GM19397 (cell line): ENCODE results near the gene TMF1.

Source experiments
- ATAC-seq: cut with Tn5 transposase; IDR thresholded peaks from one replicate; pipeline ENCODE4 v1.9.1; 2021; ENCODE audit warnings: mild to moderate bottlenecking, moderate library complexity; ENCODE audit not compliant: unreplicated experiment

TMF1 gene

DNA sequence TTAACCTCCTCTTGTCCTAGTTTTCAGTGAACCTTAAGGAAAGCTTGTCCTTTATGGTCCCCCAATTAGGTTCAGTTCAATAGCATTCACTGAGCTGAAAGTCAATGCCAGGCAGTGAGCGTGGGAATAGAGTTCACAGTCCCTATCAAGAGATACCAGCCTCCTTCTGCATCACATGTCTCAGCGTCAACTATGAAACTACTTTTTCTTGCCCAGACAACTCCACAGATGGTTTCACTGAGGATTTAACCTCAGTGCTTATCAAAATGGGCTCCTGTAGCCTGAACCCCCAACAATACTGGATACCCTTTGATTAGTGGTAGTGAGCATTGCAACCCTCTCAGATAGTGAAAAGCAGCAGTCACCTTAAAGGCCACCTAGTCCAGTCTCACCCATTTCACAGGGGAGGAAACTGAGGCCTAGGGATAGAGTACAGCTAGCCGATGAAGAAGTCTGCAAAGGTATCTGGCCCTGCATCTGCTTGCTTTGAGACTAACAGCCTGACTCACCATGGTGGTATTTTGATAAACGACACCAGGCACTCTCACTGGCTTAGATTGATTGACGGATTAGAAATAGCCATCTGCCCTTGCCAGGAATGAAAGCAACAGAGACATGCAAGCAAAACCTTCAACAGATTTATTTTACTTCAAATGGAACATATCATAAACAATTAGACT lies 29.6 kb upstream of the TMF1 start:
- no peak for ATAC-seq

DNA sequence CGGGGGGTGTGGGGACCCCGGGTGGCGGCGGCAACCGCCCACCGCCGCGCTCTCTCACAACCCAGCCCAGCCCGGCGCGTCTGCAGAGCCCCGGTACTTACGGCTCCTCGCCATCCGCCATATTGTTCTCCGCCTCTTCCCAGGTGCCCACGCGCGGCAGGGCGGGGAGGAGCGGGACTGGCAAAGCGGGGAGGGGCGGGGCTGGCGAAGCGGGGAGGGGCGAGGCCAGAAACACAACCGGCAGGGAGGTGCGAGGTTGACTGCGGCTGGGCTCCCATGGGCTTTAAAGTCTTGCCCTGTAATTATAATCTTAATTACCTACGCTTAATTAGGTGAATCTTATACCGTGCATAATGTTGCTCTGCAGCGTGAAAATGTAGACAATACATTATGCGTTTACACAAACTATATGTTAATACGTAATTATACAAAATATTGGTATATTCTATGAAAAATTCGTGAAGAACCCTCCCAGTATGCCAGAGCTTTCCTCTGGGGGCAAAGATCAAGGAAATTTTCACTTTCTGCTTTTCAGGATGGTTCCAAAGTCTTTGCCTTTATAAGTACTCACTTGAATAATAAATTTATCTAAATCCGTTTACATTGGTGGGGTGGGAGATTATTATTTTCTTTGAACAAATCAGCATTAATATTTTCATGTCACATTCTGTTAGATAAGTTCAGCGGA lies 28.2 kb upstream of the TMF1 start, which contains the start of gene UBA3:
UBA3 (minus strand) TSS at position 133 of the 688 bp plus-strand sequence; CDS start at position 121, 12 bp downstream.
- peak; percentile 57 for ATAC-seq

DNA sequence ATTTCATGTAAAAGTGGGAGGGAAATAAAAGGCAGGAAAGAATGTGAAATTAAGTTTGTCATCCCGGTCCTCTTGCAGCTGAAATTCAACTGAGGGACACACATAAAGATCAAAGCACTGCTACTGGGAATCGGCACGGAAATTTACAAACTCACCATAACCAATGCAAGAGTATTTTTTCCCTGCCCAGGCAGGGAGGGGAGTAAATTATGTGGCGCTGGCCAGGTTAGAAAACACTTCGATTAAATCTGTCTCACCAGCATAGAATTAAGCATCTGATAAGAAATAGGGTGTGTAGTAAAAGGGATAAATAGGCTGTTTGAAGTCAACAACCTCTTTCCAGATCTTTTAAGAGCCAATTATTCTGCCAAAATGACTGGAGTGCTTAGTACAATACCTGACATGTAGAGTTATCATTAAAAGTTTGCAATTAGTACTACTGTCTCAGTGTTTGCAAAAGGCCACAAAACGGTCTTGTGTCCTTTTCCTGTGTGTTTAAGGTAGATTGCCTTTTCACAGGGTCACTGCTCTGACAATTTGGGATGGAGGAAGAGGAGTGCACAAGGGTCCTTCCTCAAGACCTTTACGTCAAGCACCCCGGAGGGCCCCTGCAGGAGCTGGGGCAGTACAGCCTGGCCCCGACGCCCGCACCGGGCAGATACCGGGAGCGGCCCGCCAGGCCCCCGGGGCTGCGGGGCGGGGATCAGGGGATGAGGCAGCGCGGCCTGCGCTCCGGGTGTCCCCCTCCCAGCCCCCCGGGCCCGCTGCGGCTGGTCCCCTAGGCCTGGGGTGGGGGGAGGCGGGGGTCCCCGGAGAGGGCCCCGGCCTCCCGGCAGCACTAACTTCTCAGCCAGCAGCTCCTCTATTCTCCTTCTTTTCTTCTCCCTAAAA lies 27.4 kb upstream of the TMF1 start:
- ATAC-seq, result no peak

DNA sequence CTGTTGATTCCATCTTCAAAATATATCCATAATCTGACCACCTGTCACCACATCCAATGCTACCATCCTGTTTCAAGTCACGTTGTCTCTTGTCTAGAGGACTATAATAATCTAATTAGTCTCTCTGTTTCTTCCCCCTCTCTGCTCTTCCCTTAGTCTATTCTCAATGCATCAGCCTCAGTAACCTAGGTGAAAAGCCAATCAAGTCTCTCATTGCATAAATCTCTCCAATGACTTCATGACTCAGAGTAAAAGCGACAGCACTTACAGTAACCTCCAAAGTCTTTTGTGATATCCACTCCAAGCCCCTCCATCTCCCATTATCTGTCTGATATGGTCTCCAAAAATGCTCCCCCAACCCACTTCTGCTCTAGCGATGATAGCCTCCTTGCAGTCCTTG lies 20.8 kb upstream of the TMF1 start:
- no peak for ATAC-seq

DNA sequence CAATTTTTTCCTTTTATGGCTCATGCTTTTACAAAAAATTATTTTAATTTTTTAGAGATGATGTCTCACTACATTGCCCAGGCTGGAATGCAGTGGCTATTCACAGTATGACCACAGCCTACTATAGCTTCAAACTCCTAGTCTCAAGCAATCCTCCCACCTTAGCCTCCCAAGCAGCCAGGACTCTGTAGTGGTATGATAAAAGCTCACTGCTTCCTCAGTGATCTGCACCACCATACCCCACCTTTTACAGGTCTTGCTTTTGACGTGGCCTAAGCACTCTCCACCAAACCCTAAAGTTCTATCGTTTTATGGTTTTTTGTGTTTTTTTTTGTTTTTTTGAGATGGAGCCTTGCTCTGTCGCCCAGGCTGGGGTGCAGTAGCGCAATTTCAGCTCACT lies 14.0 kb upstream of the TMF1 start:
- ATAC-seq, result no peak

DNA sequence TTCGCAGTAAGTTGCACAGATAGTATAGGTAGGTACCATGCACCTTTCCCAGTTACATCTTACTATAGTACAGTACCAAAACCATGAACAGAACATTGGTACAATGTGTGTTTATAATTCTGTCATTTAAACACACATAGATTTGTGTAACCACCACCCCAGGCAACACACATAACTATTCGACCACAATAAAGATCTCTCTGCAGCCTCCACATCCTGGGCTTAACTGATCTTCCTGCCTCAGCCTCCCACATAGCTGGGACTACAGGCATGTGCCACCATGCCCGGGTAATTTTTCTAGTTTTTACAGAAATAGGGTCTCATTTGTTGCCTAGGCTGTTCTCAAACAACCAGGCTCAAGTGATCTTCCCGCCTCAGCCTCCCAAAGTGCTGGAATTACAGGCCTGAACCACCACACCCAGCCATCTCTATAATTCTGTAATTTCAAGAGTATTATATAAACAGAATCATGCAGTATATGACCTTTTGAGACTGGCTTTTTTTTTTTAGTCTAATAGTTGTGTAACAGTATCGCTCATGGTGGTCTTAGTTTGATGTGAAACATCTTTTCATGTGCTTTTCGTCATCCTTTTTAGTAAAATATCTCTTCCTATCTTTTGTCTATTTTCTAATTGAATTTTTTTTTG lies 13.3 kb upstream of the TMF1 start:
- ATAC-seq, result no peak

DNA sequence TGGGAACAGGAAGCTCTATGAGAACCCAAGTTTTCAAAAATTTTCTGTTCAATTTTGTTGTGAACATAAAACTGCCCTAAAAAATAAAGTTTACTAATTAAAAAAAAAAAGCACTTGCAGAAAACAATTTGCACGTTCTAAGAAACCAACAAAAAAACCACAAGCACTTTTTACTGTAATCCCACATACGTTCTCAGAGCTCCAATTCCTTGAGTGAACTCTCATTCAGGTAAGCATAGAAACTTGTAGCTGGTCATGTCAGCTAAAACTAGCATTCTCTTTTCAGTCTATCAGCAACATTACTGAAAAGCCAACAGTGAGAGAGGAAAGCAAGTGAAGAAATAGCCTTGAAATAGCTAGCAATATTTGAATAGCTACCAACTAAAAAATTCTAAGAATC lies 11.5 kb upstream of the TMF1 start:
- ATAC-seq, result no peak

DNA sequence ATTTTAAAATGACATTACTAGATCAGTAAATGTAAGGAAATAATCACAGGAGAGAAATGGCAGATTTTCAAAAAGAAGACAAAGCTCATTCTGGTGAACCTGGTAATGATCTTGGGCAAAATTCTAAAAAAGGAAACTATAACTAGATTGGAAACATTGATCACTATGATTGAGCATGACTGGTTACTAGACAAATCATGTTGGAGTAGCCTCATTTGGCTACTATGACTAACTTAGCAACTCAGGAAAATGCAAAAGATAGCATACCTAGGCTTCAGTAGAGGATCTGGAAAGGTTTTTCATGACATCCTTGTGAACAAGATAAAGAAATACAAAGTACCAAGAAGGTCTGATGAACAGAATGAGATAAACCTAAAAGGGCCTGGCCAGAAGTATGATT lies 7.6 kb upstream of the TMF1 start:
- ATAC-seq, result no peak

DNA sequence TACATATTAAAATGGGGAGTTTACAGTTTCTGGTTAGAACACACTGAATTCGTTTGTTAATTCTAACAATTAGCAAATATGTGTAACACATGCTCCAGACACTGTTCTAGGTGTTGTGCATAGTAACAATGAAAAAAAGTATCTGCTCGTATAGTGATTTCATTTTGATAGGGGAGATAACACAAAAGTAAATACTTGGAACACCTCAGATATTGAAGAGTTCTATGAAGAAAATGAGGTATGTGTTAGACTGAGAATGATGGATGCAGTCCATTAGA lies 6.8 kb upstream of the TMF1 start:
- no peak for ATAC-seq

DNA sequence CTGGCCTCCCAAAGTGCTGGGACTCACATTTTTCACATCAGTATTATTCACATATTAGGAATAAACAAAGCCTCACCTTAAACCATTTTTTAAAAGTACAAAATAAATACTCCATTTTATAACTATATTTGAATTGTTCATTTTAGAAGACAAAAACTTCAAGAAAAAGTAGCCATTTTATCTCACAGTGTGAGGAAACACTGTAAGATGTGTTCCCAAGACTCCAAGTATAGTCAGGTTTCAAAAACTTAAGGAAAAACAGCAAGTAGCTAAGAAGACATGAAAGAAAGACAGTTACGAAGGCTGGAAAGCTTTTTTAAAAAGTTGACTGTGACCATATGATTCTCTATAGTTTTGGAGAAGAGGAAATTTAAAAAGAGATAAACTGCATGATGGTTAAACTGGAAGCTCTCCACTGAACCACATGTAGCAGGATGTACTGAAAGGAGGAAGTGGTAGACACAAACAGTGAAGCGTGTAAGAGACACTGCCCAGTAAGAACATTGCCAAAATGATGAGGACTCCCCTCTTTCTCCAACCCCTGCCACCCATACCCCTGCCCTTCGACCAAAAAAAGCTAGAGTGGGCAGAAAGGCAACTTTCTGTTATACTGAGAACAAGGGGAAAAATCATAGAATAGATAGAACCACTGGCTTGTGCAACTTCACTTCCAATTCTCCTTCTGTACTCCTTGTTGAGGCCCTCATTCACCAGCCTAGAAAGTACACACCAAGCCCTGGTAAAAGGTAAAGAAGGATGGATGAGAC lies 6.2 kb upstream of the TMF1 start:
- ATAC-seq, result peak; percentile 97

DNA sequence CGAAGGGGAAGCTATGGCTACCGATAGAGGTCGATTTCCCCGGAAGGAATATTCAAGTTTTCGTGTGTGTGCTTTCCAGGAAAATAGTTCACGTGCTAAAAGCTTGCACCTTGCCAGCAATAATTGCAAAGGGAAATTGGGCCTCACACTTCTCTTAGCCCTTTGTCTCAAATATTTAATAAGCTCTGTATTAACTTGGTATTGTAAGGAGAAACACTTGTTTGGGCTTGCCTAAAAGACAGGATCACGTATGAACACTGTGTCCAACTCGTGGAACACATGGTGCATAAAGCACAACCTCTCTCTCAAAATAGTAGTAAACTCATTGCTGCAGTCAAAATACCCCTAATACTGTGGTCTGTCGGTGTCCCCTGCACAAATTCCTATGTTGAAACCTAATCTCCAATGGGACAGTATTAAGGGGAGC lies 352 bp upstream of the TMF1 start:
- ATAC-seq, result no peak

DNA sequence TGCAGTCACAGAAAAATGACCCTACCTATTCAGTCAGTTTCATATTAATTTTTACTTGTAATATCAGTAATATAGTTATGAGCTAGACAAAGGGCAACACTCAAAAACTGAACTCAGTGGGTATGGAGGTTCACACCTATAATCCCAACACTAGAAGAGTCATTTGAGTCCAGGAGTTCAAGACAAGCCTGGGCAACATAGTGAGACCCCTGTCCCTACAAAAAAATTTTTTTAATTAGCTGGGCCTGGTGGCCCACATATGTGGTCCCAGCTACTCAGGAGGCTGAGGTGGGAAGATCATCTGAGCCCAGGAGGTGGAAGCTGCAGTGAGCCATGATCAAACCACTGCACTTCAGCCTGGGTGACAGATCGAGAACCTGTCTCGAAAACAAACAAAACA lies 3.1 kb downstream of the TMF1 start:
- ATAC-seq, result no peak

DNA sequence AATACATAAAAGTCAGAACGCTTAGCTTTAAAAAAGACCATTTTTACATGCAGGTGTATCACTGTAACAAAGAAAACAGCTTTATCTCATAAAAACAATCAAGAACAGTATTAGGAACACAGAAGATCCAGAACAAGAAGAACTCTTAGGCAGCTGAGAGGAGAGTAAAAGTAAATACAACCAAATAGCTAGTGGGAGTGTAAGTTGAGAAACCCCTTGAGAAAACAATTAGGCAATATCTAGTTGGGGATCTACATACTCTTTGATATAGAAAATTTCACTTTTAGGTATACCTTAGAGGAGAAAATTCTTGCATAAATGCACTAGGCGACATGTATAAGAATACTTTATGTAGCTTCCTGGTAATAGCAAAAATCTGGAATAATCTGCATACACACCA lies 7.5 kb downstream of the TMF1 start:
- ATAC-seq, result no peak

DNA sequence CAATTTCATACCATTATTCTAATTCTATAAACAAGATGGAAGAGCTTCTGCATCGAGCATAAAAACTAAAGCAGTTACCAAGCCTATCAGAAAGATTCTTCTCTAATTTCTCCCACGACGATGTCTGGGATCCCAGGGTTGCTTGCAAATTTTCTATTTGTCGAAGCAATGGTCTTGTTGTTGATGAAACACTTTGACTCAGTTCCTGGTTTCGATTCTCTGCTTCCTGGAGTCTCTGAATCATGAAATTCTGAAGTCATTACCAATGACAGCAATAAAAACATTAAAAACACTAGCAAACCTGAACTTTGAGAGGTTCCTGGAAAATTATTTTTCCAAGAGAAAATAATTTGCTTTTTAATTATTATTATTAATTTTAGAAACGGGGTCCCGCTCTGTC lies 18.7 kb downstream of the TMF1 start:
- ATAC-seq, result no peak

DNA sequence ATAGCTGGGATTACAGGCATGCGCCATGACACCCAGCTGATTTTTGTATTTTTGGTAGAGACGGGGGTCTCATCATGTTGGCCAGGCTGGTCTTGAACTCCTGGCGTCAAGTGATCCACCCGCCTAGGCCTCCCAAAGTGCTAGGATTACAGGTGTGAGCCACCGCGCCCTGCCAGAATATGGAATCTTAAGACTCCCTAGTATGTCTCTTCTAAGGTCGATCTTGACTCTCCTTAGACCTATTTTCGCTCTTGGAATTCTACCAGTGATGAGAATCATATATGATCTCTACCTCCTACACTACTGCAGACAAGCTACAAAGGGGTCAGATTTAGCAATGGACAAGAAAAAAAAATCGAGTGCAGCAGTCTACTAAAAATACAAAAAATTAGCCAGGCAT lies 19.4 kb downstream of the TMF1 start:
- no peak for ATAC-seq

DNA sequence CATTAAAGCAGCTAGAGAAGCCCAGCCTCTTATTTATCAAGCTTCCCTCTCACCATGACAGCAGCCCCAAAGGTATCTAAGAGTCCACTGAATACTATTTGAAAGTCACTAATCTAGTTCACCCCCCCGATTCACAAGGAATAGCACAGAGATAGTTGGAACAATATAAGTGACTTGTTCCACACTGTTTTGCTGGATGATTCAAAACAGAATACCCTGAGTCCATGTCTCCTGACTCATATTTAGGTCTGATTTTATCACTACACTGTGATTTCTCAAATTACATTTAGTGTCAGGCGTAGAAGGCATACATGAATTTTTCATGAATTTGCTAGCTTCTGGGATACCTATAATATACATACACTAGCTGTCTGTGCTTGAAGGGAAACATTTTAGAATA lies 20.0 kb downstream of the TMF1 start:
- ATAC-seq, result no peak

DNA sequence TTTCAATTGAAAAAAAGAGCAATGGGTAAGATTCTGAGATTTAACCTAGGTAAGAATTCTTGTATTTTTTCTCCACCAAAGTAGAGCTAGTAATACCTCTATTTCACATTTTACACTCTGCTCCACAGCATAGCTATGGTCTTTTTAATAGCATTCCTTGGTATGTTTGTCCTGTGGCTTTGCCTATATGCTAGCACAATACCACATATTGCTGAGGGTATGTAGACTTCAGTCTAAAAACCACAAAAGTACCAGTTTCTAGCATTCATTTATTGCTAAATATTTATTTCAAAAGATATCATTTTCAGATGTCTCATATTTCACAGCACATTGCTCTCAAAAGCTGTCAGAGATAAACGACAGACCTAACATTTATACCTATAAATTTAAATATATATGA lies 20.5 kb downstream of the TMF1 start:
- no peak for ATAC-seq

DNA sequence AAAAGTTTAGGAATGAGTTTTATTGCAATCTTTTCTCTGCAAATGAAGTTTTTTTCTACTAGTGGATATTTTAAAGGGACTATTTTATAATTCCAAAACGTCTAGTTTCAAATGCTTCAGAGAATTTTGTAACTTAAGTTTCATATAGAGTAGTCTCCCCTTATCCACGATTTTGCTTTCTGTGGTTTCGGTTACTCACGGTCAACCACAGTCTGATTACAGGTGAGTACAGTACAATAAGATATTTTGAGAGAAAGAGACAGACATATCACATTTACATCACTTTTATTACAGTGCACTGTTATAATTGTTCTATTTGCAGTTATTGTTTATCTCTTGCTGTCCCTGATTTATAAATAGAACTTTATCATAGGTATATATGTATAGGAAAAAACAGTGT lies 31.3 kb downstream of the TMF1 start:
- no peak for ATAC-seq

DNA sequence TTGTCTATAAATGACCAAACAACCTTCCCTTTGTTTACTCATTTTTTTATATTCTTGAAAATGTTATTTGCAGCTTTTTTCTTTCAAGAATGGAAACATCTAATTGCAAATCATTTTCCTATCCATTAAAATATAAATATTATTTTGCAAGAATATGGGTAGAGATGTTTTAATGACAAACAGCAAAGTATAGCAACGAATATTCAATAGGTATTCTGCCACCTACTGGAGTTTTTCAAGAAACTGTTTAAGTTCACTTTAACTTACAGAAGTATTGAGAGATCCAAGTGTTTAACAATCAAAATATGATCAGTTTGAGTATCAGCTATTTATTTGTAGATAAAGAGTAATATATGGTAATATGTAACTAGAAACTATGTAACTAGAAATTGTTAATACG lies 31.7 kb downstream of the TMF1 start:
- ATAC-seq, result no peak

DNA sequence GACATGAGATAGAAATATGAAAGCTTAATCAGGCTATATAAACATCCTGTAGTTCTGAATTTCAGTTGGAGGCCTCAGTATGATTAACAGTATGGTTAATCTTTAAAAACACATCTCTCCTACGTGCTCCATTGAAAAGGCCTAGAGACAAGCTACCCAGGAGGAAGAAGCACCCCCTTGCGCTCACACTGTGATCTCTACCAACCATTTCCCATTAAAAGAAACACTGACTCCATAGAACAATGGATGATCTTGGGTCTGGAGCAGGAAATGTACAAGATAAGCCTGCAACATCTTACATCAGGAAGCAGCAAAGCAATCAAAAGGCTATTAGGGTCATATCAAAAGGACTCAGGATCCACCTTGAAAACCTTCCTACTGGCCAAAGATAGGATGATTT lies 35.2 kb downstream of the TMF1 start:
- ATAC-seq, result no peak

DNA sequence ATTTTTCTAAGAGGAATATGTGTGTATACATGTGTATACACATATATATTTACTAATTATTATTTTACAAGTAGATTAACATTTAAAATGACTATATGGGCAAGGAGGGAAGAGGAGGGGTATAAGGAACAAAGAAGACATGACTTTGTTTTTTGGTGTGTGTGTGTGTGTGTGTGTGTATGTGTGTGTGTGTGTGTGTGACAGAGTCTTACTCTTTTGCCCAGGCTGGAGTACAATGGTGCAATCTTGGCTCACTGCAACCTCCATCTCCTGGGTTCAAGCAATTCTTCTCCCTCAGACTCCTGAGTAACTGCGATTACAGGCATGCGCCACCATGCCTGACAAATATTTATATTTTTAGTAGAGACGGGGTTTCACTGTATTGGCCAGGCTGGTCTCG lies 36.0 kb downstream of the TMF1 start:
- no peak for ATAC-seq
